Astrocyte (in vitro differentiated cells and primary cell): Measurements from ENCODE around the gene MAPKAP1. TPM values are rescaled to one million over a fixed set of nuclear protein-coding genes. Genes with fewer than 3 reads are reported as not detected.

ENCODE experiments used
- DNase-seq: peaks from one replicate; pipeline ENCODE4 v3.0.0-alpha.2; 2010; ENCODE audit warnings: low read depth
- FAIRE-seq: peaks from 2 replicates; lab custom pipeline; 2011; peaks lifted over from hg19 to GRCh38; lab: Jason Lieb, UNC
- H2AFZ ChIP-seq: 2 replicates; pipeline ENCODE4 v1.6.0; 2012; ENCODE audit warnings: low read depth, low read length, inconsistent platforms
- H3K27ac ChIP-seq: 2 replicates; pipeline ENCODE4 v1.5.1; 2011; ENCODE audit warnings: low read depth, low read length, inconsistent platforms
- H3K27me3 ChIP-seq: 2 replicates; pipeline ENCODE4 v1.6.0; 2011; ENCODE audit warnings: low read length, inconsistent platforms; ENCODE audit not compliant: insufficient read depth
- H3K36me3 ChIP-seq: 2 replicates; pipeline ENCODE4 v1.5.1; 2011; ENCODE audit warnings: low read length, inconsistent platforms; ENCODE audit not compliant: insufficient read depth
- H3K4me1 ChIP-seq: 2 replicates; pipeline ENCODE4 v1.5.1; 2011; ENCODE audit warnings: low read length, inconsistent platforms; ENCODE audit not compliant: insufficient read depth
- H3K4me2 ChIP-seq: 2 replicates; pipeline ENCODE4 v1.6.0; 2012; ENCODE audit warnings: low read length, inconsistent platforms
- H3K4me3 ChIP-seq: 2 replicates; pipeline ENCODE4 v1.5.1; 2011; ENCODE audit warnings: low read depth, mild to moderate bottlenecking, low read length, inconsistent platforms; ENCODE audit not compliant: insufficient read depth
- H3K79me2 ChIP-seq: 2 replicates; pipeline ENCODE4 v1.6.0; 2012; ENCODE audit warnings: mild to moderate bottlenecking, low read length, inconsistent platforms; ENCODE audit not compliant: insufficient read depth
- H3K9ac ChIP-seq: 2 replicates; pipeline ENCODE4 v1.6.0; 2012; ENCODE audit warnings: mild to moderate bottlenecking, low read length, inconsistent platforms
- H3K9me3 ChIP-seq: 2 replicates; pipeline ENCODE4 v1.5.1; 2012; ENCODE audit warnings: low read depth, mild to moderate bottlenecking, low read length, inconsistent platforms; ENCODE audit not compliant: insufficient read depth
- H4K20me1 ChIP-seq: 2 replicates; pipeline ENCODE4 v1.6.0; 2012; ENCODE audit warnings: low read length, inconsistent platforms; ENCODE audit not compliant: insufficient read depth
- H3K27ac Mint-ChIP-seq: one replicate; pipeline ENCODE4 v1.8.0; 2021; ENCODE audit warnings: mild to moderate bottlenecking, mixed read lengths; ENCODE audit not compliant: unreplicated experiment
- H3K27me3 Mint-ChIP-seq: one replicate; pipeline ENCODE4 v1.8.0; 2021; ENCODE audit warnings: low read depth, mixed read lengths; ENCODE audit not compliant: unreplicated experiment
- H3K36me3 Mint-ChIP-seq: one replicate; pipeline ENCODE4 v1.8.0; 2021; ENCODE audit warnings: low read depth, mixed read lengths; ENCODE audit not compliant: unreplicated experiment
- H3K4me1 Mint-ChIP-seq: one replicate; pipeline ENCODE4 v1.8.0; 2021; ENCODE audit warnings: low read depth, mixed read lengths; ENCODE audit not compliant: unreplicated experiment
- H3K4me3 Mint-ChIP-seq: one replicate; pipeline ENCODE4 v1.8.0; 2021; ENCODE audit warnings: mild to moderate bottlenecking, moderate library complexity, mixed read lengths; ENCODE audit not compliant: unreplicated experiment
- H3K9me3 Mint-ChIP-seq: one replicate; pipeline ENCODE4 v1.8.0; 2021; ENCODE audit warnings: mild to moderate bottlenecking, mixed read lengths; ENCODE audit not compliant: unreplicated experiment
- EZH2 ChIP-seq: IDR thresholded peaks from 2 replicates; pipeline ENCODE4 v1.6.1; 2012; ENCODE audit warnings: mild to moderate bottlenecking, low read length, inconsistent platforms; ENCODE audit not compliant: insufficient read depth
- total RNA-seq: library from RNA; stranded (reverse); gene quantifications from 2 replicates; pipeline ENCODE4 v1.2.1, GENCODE V29; 2021
- TF ChIP-seq, protein P1 (sequence below): IDR thresholded peaks from 2 replicates; pipeline ENCODE4 v1.5.1; 2011; ENCODE audit warnings: low read depth, mild to moderate bottlenecking, inconsistent platforms, low read length, moderate library complexity; ENCODE audit not compliant: insufficient read depth

MAPKAP1 gene
- total RNA-seq, 1 donor from 2014 or later, result 109 TPM

DNA sequence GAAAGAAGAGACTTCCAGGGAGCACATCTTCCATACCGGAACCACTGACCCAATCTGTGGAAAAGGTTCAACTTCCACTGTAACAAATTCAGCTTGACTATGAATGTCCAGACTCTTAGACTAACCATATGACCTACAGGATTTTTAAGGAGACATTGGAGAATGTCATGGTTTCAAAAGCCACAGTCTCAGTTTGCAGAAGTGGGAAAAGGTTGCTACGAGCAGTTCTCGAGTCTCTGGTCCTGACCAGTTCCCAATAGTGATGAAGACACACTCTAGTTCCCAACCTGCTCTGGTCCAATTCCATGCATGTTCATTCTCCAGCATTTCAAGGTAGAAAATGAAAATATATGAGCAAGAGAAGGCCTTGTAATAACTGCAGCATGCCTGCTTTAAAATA, 158.0 kb downstream of the MAPKAP1 start:
- no peak overlapping the region for H2AFZ ChIP-seq
- Mint-ChIP-seq H3K4me1 (peaks cover 19% of the 10 kb centered on the region), H3K36me3 (peaks cover 3% of the 10 kb centered on the region), H3K4me3 (no peak overlapping the region), H3K27me3 (no peaks in the 10 kb centered on the region), H3K27ac (no peak overlapping the region), H3K9me3 (no peaks in the 10 kb centered on the region)
- H3K27ac ChIP-seq, result no peak overlapping the region
- peaks cover 40% of the 10 kb centered on the region for H3K4me1 ChIP-seq
- H3K4me3 ChIP-seq, result no peak overlapping the region
- H4K20me1 ChIP-seq, result peaks cover 5% of the 10 kb centered on the region
- no peaks in the 10 kb centered on the region for H3K27me3 ChIP-seq
- H3K36me3 ChIP-seq, result no peaks in the 10 kb centered on the region
- no peak for TF ChIP-seq EZH2
- TF ChIP-seq, protein P1, sequence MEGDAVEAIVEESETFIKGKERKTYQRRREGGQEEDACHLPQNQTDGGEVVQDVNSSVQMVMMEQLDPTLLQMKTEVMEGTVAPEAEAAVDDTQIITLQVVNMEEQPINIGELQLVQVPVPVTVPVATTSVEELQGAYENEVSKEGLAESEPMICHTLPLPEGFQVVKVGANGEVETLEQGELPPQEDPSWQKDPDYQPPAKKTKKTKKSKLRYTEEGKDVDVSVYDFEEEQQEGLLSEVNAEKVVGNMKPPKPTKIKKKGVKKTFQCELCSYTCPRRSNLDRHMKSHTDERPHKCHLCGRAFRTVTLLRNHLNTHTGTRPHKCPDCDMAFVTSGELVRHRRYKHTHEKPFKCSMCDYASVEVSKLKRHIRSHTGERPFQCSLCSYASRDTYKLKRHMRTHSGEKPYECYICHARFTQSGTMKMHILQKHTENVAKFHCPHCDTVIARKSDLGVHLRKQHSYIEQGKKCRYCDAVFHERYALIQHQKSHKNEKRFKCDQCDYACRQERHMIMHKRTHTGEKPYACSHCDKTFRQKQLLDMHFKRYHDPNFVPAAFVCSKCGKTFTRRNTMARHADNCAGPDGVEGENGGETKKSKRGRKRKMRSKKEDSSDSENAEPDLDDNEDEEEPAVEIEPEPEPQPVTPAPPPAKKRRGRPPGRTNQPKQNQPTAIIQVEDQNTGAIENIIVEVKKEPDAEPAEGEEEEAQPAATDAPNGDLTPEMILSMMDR, result no peak
- peak overlapping the region; percentile 56 for H3K4me2 ChIP-seq
- DNase-seq (no peak), FAIRE-seq (no peak)
- no peak overlapping the region for H3K9ac ChIP-seq
- no peaks in the 10 kb centered on the region for H3K9me3 ChIP-seq
- peaks cover 7% of the 10 kb centered on the region for H3K79me2 ChIP-seq

DNA sequence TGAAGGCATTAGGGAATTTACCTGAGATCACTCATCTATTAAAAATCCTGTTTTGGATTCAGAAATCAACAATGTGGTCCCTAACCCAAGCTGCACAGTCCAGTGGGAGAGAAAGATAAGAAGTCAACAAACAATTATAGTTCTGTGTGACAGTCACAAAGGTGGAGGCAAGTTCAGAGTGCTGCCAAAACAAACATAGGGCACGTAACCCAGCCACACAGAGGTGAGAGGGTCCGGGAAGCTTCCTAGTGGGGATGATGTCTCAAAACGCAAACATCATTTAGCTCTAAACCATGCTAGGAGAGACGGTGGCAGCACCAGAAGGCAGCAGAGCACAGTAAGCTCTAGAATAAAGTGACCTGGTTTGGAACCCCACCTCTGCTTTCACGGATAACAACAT, 158.9 kb downstream of the MAPKAP1 start:
- TF ChIP-seq EZH2, result no peak
- TF ChIP-seq, protein P1, result no peak
- no peaks in the 10 kb centered on the region for H3K9me3 ChIP-seq
- H2AFZ ChIP-seq, result no peak overlapping the region
- H3K27me3 ChIP-seq, result no peaks in the 10 kb centered on the region
- no peak overlapping the region for H3K9ac ChIP-seq
- FAIRE-seq (no peak), DNase-seq (no peak)
- Mint-ChIP-seq H3K36me3 (peaks cover 3% of the 10 kb centered on the region), H3K27ac (no peak overlapping the region), H3K4me3 (no peak overlapping the region), H3K9me3 (no peaks in the 10 kb centered on the region), H3K27me3 (no peaks in the 10 kb centered on the region), H3K4me1 (peaks cover 19% of the 10 kb centered on the region)
- no peak overlapping the region for H3K4me3 ChIP-seq
- peaks cover 40% of the 10 kb centered on the region for H3K4me1 ChIP-seq
- no peak overlapping the region for H3K27ac ChIP-seq
- H3K36me3 ChIP-seq, result no peaks in the 10 kb centered on the region
- H3K79me2 ChIP-seq, result peaks cover 10% of the 10 kb centered on the region
- H3K4me2 ChIP-seq, result no peak overlapping the region
- peaks cover 5% of the 10 kb centered on the region for H4K20me1 ChIP-seq

DNA sequence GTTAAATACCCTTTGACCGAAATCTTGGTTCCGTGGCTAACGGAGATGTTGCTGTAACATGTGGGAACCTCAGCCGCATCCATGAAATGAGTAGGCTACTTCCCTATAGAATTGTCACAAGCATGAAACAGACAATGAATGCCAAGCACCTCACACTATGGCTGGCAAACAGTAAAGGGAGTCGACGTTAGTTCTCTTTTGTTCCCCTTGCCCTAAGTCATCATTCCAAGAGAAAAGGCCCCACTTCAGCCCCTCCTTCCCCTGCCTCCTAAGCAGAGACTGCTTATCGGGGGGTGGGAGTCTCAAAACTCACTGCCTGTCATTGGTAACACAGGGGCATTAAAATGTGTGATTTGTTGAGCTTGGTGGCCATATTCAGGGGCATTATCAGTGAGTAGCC, 159.6 kb downstream of the MAPKAP1 start:
- FAIRE-seq (no peak), DNase-seq (no peak)
- H3K4me3 ChIP-seq, result no peak overlapping the region
- H3K4me1 ChIP-seq, result peaks cover 40% of the 10 kb centered on the region
- Mint-ChIP-seq H3K36me3 (peaks cover 5% of the 10 kb centered on the region), H3K4me1 (peaks cover 19% of the 10 kb centered on the region), H3K4me3 (no peak overlapping the region), H3K9me3 (no peaks in the 10 kb centered on the region), H3K27me3 (no peaks in the 10 kb centered on the region), H3K27ac (no peak overlapping the region)
- TF ChIP-seq, protein P1, result no peak
- no peak for TF ChIP-seq EZH2
- no peak overlapping the region for H3K9ac ChIP-seq
- no peak overlapping the region for H3K27ac ChIP-seq
- no peak overlapping the region for H2AFZ ChIP-seq
- peaks cover 6% of the 10 kb centered on the region for H3K79me2 ChIP-seq
- peaks cover 8% of the 10 kb centered on the region for H4K20me1 ChIP-seq
- H3K9me3 ChIP-seq, result no peaks in the 10 kb centered on the region
- H3K36me3 ChIP-seq, result peaks cover 3% of the 10 kb centered on the region
- no peaks in the 10 kb centered on the region for H3K27me3 ChIP-seq
- no peak overlapping the region for H3K4me2 ChIP-seq
